Central memory CD8-positive, alpha-beta T cell (primary cell): ENCODE results near the gene CNNM3.

Source experiments
- ATAC-seq: fragments of 150-1000 bp; cut with Tn5 transposase; replicated peaks from 2 replicates; pipeline ENCODE4 v1.10.0; 2022; ENCODE audit warnings: mild to moderate bottlenecking, moderate FRiP score, moderate number of reproducible peaks; ENCODE audit not compliant: poor library complexity, severe bottlenecking; ENCODE audit errors: extremely low read depth
- DNase-seq, 2 donors: peaks; one replicate each; pipeline ENCODE4 v3.0.0; 2021; ENCODE audit warnings: low spot score in 2 of 2
- H3K27ac Mint-ChIP-seq: one replicate; pipeline ENCODE4 v1.8.0; 2022; ENCODE audit warnings: low read depth, mild to moderate bottlenecking, moderate library complexity, mixed read lengths
- H3K27me3 Mint-ChIP-seq: one replicate; pipeline ENCODE4 v1.8.0; 2022; ENCODE audit warnings: mixed read lengths
- H3K36me3 Mint-ChIP-seq: one replicate; pipeline ENCODE4 v1.8.0; 2022; ENCODE audit warnings: mild to moderate bottlenecking, moderate library complexity, mixed read lengths; ENCODE audit not compliant: insufficient read depth
- H3K4me1 Mint-ChIP-seq: one replicate; pipeline ENCODE4 v1.8.0; 2022; ENCODE audit warnings: mixed read lengths
- H3K4me3 Mint-ChIP-seq: one replicate; pipeline ENCODE4 v1.8.0; 2022; ENCODE audit warnings: mild to moderate bottlenecking, moderate library complexity, mixed read lengths
- H3K9me3 Mint-ChIP-seq: one replicate; pipeline ENCODE4 v1.8.0; 2022; ENCODE audit warnings: mixed read lengths

CNNM3 gene

GRCh38 chr2:96877042-96877451 lies 61.0 kb downstream of the CNNM3 start:
- no peaks in the 10 kb centered on the region for H3K27me3 Mint-ChIP-seq
- H3K4me1 Mint-ChIP-seq: peaks cover 28% of the 10 kb centered on the region

GRCh38 chr2:96877631-96878092 lies 61.6 kb downstream of the CNNM3 start:
- no peak for ATAC-seq
- Mint-ChIP-seq H3K4me1 (peaks cover 28% of the 10 kb centered on the region), H3K27me3 (no peaks in the 10 kb centered on the region), H3K9me3 (no peaks in the 10 kb centered on the region), H3K27ac (no peak overlapping the region), H3K4me3 (no peak overlapping the region), H3K36me3 (peaks cover 2% of the 10 kb centered on the region)
- no peak for DNase-seq

More at GRCh38 chr2:96877042-96877451, 61.0 kb downstream of the CNNM3 start:
- no peaks in the 10 kb centered on the region for H3K9me3 Mint-ChIP-seq
- H3K36me3 Mint-ChIP-seq: peaks cover 2% of the 10 kb centered on the region
- no peak overlapping the region for H3K4me3 Mint-ChIP-seq
- DNase-seq (no peak), ATAC-seq (no peak)
- no peak overlapping the region for H3K27ac Mint-ChIP-seq

- DNase-seq (no peak), ATAC-seq (no peak)
- peaks cover 2% of the 10 kb centered on the region for H3K36me3 Mint-ChIP-seq
- H3K4me1 Mint-ChIP-seq: peaks cover 28% of the 10 kb centered on the region
- H3K9me3 Mint-ChIP-seq: no peaks in the 10 kb centered on the region
- H3K27ac Mint-ChIP-seq: no peak overlapping the region
- H3K4me3 Mint-ChIP-seq: no peak overlapping the region
- no peaks in the 10 kb centered on the region for H3K27me3 Mint-ChIP-seq
These were observed 62.1 kb downstream of the CNNM3 start for GRCh38 chr2:96878171-96878570.

GRCh38 chr2:96878796-96879544 lies 62.9 kb downstream of the CNNM3 start:
- Mint-ChIP-seq H3K36me3 (peaks cover 2% of the 10 kb centered on the region), H3K4me3 (no peak overlapping the region), H3K27me3 (no peaks in the 10 kb centered on the region), H3K27ac (no peak overlapping the region), H3K4me1 (peaks cover 24% of the 10 kb centered on the region), H3K9me3 (no peaks in the 10 kb centered on the region)
- ATAC-seq (no peak), DNase-seq (no peak)

- Mint-ChIP-seq H3K36me3 (no peaks in the 10 kb centered on the region), H3K9me3 (no peaks in the 10 kb centered on the region), H3K27me3 (no peaks in the 10 kb centered on the region), H3K4me3 (no peak overlapping the region), H3K4me1 (peaks cover 19% of the 10 kb centered on the region), H3K27ac (no peak overlapping the region)
- no peak for DNase-seq
- ATAC-seq: no peak
These were observed 63.5 kb downstream of the CNNM3 start for GRCh38 chr2:96879545-96880040.

- H3K36me3 Mint-ChIP-seq: no peaks in the 10 kb centered on the region
- peaks cover 9% of the 10 kb centered on the region for H3K4me1 Mint-ChIP-seq
- no peak overlapping the region for H3K4me3 Mint-ChIP-seq
- ATAC-seq (no peak), DNase-seq (no peak)
- H3K9me3 Mint-ChIP-seq: no peaks in the 10 kb centered on the region
- H3K27ac Mint-ChIP-seq: no peak overlapping the region
- no peaks in the 10 kb centered on the region for H3K27me3 Mint-ChIP-seq
These were observed 64.8 kb downstream of the CNNM3 start for GRCh38 chr2:96880891-96881273.

GRCh38 chr2:96881349-96882195 lies 65.5 kb downstream of the CNNM3 start:
- no peaks in the 10 kb centered on the region for H3K9me3 Mint-ChIP-seq
- H3K36me3 Mint-ChIP-seq: no peaks in the 10 kb centered on the region
- H3K4me1 Mint-ChIP-seq: peaks cover 2% of the 10 kb centered on the region
- H3K27ac Mint-ChIP-seq: no peak overlapping the region
- H3K27me3 Mint-ChIP-seq: no peaks in the 10 kb centered on the region
- no peak for DNase-seq
- no peak for ATAC-seq
- H3K4me3 Mint-ChIP-seq: no peak overlapping the region

- H3K36me3 Mint-ChIP-seq: no peaks in the 10 kb centered on the region
- H3K27me3 Mint-ChIP-seq: no peaks in the 10 kb centered on the region
- no peak for ATAC-seq
- H3K4me1 Mint-ChIP-seq: peaks cover 2% of the 10 kb centered on the region
- H3K4me3 Mint-ChIP-seq: no peak overlapping the region
- no peak for DNase-seq
- H3K27ac Mint-ChIP-seq: no peak overlapping the region
- no peaks in the 10 kb centered on the region for H3K9me3 Mint-ChIP-seq
These were observed 66.2 kb downstream of the CNNM3 start for GRCh38 chr2:96882230-96882629.

GRCh38 chr2:96882906-96883305 lies 66.8 kb downstream of the CNNM3 start:
- no peak overlapping the region for H3K4me3 Mint-ChIP-seq
- no peak for DNase-seq
- no peak for ATAC-seq
- H3K4me1 Mint-ChIP-seq: peaks cover 6% of the 10 kb centered on the region
- no peaks in the 10 kb centered on the region for H3K27me3 Mint-ChIP-seq
- no peaks in the 10 kb centered on the region for H3K9me3 Mint-ChIP-seq
- no peak overlapping the region for H3K27ac Mint-ChIP-seq
- H3K36me3 Mint-ChIP-seq: no peaks in the 10 kb centered on the region

GRCh38 chr2:96883306-96883705 lies 67.2 kb downstream of the CNNM3 start:
- peaks cover 6% of the 10 kb centered on the region for H3K4me1 Mint-ChIP-seq
- H3K4me3 Mint-ChIP-seq: no peak overlapping the region
- no peaks in the 10 kb centered on the region for H3K27me3 Mint-ChIP-seq
- no peaks in the 10 kb centered on the region for H3K9me3 Mint-ChIP-seq
- ATAC-seq (no peak), DNase-seq (no peak)
- no peak overlapping the region for H3K27ac Mint-ChIP-seq
- H3K36me3 Mint-ChIP-seq: no peaks in the 10 kb centered on the region
